Prostate gland (tissue), 2 donors: ENCODE measurements around the gene ZNF565. TPM values are rescaled to one million over a fixed set of nuclear protein-coding genes. Genes with fewer than 3 reads are reported as not detected.

Source experiments
- DNase-seq: peaks from one replicate; pipeline ENCODE4 v3.0.0-alpha.2; 2019; ENCODE audit warnings: low spot score
- H3K27ac ChIP-seq, 2 donors: fragments of 200-600 bp; sonication (generic); 2 replicates each; pipeline ENCODE4 v1.5.1; 2017 to 2019
- H3K27me3 ChIP-seq: fragments of 200-600 bp; sonication (generic); replicated peaks from 2 replicates; pipeline ENCODE4 v1.5.1; 2019; ENCODE audit not compliant: insufficient read depth
- H3K36me3 ChIP-seq, 2 donors: fragments of 200-600 bp; sonication (generic); 1 replicate in 1 of 2; 2 replicates in 1 of 2; pipeline versions ENCODE4 v1.5.1 to v1.8.1; 2017 to 2019
- H3K4me1 ChIP-seq: fragments of 200-600 bp; sonication (generic); replicated peaks from 2 replicates; pipeline ENCODE4 v1.5.1; 2019
- H3K4me3 ChIP-seq, 2 donors: fragments of 200-600 bp; sonication (generic); 2 replicates each; pipeline ENCODE4 v1.5.1; 2017 to 2019
- H3K9me3 ChIP-seq: fragments of 200-600 bp; sonication (generic); 2 replicates; pipeline ENCODE4 v1.5.1; 2017
- POLR2A ChIP-seq: fragments of 450-650 bp; IDR thresholded peaks from one replicate; pipeline ENCODE4 v1.6.1; 2016; ENCODE audit warnings: antibody characterized with exemption, mild to moderate bottlenecking
- POLR2AphosphoS5 ChIP-seq: sonication (generic); formaldehyde crosslinking; IDR thresholded peaks from one replicate; pipeline ENCODE4 v1.6.1; 2017; ENCODE audit warnings: antibody characterized with exemption
- WGBS: methylation state at CpG from one replicate; pipeline ENCODE4 v1.1.5; 2018; 5-methylcytosine and 5-hydroxymethylcytosine counted together
- intact Hi-C: fragments of 100-400 bp; cut with DNase I; formaldehyde crosslinking; loops from one replicate; pipeline ENCODE4 v1.14.2; 2022
- total RNA-seq, 2 donors: library from RNA; depleted of rRNA; stranded (reverse); fragments of >200 nt; gene quantifications; one replicate each; pipeline ENCODE4 v1.1.0, GENCODE V29; 2016
- TF ChIP-seq, protein P1 (sequence below), 4 experiments: fragments of 200-600 bp in 2 of 4; fragments of 450-650 bp in 2 of 4; sonication (generic) in 2 of 4; IDR thresholded peaks; 1 replicate in 3 of 4; 2 replicates in 1 of 4; pipeline ENCODE4 v1.5.1; 2016 to 2019; ENCODE audit warnings: antibody characterized with exemption in 4 of 4, mild to moderate bottlenecking in 2 of 4, moderate library complexity in 2 of 4

The ZNF565 gene
- total RNA-seq, 2 donors from 2014 or later: 3.6 to 6.4 TPM

DNA sequence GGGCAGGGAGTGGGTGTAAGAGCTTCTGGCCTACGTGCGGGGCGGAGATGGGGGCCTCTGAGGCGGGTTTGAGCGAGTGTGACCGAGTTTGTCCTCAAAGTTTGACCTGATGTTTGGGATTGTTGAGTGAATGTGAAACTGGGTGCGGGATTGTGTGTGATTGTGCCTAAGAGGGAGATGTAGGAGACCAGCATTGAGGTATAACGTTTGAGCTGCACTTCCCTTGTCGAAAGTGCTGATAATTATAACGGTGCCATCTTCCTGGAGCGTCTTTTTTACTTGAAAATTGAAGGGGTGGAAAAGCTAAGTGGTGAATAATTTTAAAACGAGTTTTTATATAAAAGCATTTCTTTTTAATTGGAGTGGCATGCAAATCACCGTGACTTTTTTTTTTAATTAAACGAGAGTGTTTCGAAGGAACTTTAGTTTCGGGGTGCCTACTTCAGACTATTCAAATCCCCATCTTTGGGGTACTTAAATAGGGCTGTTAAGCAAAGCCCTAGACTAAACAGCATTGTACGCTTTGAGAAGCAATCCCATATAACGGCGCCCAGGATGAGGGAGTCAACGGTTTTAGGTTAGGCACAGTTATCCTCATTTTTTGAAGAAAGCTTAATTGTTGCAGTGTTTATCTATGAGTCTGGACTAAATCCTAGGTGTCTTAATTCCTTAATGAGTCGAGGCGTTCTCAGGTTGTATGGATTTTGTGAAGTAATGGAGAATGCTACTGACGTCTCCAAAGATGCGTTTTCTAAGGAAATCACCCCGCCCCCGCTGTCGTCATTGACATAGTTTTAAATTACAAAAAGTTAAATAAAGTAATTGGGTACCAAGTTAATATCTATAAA lies 1.0 kb upstream of the ZNF565 start:
- TF ChIP-seq POLR2AphosphoS5: no peak
- TF ChIP-seq, protein P1, sequence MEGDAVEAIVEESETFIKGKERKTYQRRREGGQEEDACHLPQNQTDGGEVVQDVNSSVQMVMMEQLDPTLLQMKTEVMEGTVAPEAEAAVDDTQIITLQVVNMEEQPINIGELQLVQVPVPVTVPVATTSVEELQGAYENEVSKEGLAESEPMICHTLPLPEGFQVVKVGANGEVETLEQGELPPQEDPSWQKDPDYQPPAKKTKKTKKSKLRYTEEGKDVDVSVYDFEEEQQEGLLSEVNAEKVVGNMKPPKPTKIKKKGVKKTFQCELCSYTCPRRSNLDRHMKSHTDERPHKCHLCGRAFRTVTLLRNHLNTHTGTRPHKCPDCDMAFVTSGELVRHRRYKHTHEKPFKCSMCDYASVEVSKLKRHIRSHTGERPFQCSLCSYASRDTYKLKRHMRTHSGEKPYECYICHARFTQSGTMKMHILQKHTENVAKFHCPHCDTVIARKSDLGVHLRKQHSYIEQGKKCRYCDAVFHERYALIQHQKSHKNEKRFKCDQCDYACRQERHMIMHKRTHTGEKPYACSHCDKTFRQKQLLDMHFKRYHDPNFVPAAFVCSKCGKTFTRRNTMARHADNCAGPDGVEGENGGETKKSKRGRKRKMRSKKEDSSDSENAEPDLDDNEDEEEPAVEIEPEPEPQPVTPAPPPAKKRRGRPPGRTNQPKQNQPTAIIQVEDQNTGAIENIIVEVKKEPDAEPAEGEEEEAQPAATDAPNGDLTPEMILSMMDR (IDR thresholded peaks at IDR 0.05): no peak
- TF ChIP-seq POLR2A: no peak
- DNase-seq: no peak
- H3K9me3 ChIP-seq: no peaks in the 10 kb centered on the region
- peak overlapping the region; percentile 82 to 84 for H3K4me3 ChIP-seq
- peak overlapping the region; percentile 98 for H3K27ac ChIP-seq
- no peaks in the 10 kb centered on the region for H3K36me3 ChIP-seq
- intact Hi-C loops: loop anchor here (10.0 kb wide), 1 partner anchor 471 kb away; the partner anchor contains the start of genes IGFLR1, LIN37, PSENEN and U2AF1L4
- H3K27me3 ChIP-seq: no peaks in the 10 kb centered on the region
- no peaks in the 10 kb centered on the region for H3K4me1 ChIP-seq
- WGBS: under 1% methylated on average over 27 of the region's 27 CpGs

DNA sequence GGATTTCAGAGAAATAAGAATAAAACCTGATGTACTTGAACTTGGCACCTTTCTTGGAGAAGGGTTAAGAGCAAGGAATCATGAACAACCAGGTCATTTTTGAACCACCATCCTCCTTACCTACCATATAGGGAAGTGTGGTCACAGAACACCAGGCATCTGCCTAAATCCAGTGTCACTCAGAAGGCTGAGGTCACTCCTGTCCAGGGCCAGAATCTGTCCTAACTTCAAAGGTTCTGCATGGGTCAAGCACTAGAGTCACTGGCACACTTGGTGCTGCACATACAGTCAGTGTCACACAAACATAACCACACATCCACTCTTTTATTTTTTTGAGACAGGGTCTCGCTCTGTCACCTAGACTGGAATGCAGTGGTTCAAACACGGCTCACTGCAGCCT lies 1.6 kb downstream of the ZNF565 start:
- no peak overlapping the region for H3K27ac ChIP-seq
- H3K4me1 ChIP-seq: no peaks in the 10 kb centered on the region
- no peak for DNase-seq
- no peak overlapping the region for H3K4me3 ChIP-seq
- TF ChIP-seq, protein P1 (IDR thresholded peaks at IDR 0.05): no peak
- no peak for TF ChIP-seq POLR2A
- TF ChIP-seq POLR2AphosphoS5: no peak
- no peaks in the 10 kb centered on the region for H3K36me3 ChIP-seq
- H3K9me3 ChIP-seq: no peaks in the 10 kb centered on the region
- H3K27me3 ChIP-seq: no peaks in the 10 kb centered on the region
- 100% methylated on average over 2 of the region's 2 CpGs for WGBS
- intact Hi-C loops: loop anchor here (10.0 kb wide), 1 partner anchor 468 kb away; the partner anchor contains the start of genes IGFLR1, LIN37, PSENEN and U2AF1L4

DNA sequence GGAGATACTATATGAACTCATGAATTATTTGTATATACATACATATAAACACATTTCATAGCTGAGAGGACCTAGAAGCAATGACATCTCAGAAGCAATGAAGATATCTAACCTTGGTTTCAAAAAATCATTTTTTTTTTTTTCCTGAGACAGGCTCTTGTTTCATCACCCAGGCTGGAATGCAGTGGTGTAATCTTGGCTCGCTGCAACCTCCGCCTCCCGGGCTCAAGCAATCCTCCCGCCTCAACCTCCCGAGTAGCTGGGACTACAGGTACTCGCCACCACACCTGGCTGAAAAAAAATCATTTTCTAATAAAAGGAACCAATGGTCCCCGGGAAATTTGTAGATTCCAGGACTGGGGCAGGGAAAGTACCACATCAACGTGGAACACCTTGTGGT lies 4.0 kb downstream of the ZNF565 start:
- no peaks in the 10 kb centered on the region for H3K36me3 ChIP-seq
- 93% methylated on average over 8 of the region's 8 CpGs for WGBS
- TF ChIP-seq, protein P1 (IDR thresholded peaks at IDR 0.05): no peak
- TF ChIP-seq POLR2AphosphoS5: no peak
- no peak for TF ChIP-seq POLR2A
- no peaks in the 10 kb centered on the region for H3K9me3 ChIP-seq
- no peaks in the 10 kb centered on the region for H3K27me3 ChIP-seq
- H3K4me1 ChIP-seq: no peaks in the 10 kb centered on the region
- intact Hi-C loops: loop anchor here (10.0 kb wide), 1 partner anchor 466 kb away; the partner anchor contains the start of genes IGFLR1, LIN37, PSENEN and U2AF1L4
- DNase-seq: no peak
- no peak overlapping the region for H3K27ac ChIP-seq
- H3K4me3 ChIP-seq: no peak overlapping the region

DNA sequence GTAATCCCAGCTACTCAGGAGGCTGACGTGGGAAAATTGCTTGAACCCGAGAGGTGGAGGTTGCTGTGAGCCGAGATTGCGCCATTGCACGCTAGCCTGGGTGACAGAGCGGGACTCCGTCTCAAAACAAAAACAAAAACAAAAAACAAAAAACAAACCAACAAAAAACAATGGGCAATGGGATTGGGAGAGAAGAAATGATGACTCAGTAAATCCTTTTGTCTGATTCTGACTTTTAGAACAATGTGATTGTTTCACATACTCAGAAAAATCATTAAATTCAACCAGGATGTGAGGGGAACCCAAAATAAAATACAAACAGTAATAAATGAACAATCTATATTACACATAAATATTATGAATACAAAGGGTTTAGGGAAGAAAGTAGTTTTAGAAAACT lies 5.1 kb downstream of the ZNF565 start:
- TF ChIP-seq, protein P1 (IDR thresholded peaks at IDR 0.05): no peak
- no peak for TF ChIP-seq POLR2AphosphoS5
- no peak for TF ChIP-seq POLR2A
- no peaks in the 10 kb centered on the region for H3K36me3 ChIP-seq
- no peaks in the 10 kb centered on the region for H3K4me1 ChIP-seq
- H3K4me3 ChIP-seq: no peak overlapping the region
- WGBS: 98% methylated on average over 7 of the region's 7 CpGs
- intact Hi-C loops: no loop called here
- H3K27me3 ChIP-seq: no peaks in the 10 kb centered on the region
- no peak overlapping the region for H3K27ac ChIP-seq
- H3K9me3 ChIP-seq: no peaks in the 10 kb centered on the region
- no peak for DNase-seq
